HG03439 (cell line): ENCODE results near the gene PPIE.

Experiments used
- ATAC-seq: cut with Tn5 transposase; IDR thresholded peaks from one replicate; pipeline ENCODE4 v1.9.1; 2021; ENCODE audit warnings: mild to moderate bottlenecking, moderate library complexity; ENCODE audit not compliant: unreplicated experiment

PPIE gene

DNA sequence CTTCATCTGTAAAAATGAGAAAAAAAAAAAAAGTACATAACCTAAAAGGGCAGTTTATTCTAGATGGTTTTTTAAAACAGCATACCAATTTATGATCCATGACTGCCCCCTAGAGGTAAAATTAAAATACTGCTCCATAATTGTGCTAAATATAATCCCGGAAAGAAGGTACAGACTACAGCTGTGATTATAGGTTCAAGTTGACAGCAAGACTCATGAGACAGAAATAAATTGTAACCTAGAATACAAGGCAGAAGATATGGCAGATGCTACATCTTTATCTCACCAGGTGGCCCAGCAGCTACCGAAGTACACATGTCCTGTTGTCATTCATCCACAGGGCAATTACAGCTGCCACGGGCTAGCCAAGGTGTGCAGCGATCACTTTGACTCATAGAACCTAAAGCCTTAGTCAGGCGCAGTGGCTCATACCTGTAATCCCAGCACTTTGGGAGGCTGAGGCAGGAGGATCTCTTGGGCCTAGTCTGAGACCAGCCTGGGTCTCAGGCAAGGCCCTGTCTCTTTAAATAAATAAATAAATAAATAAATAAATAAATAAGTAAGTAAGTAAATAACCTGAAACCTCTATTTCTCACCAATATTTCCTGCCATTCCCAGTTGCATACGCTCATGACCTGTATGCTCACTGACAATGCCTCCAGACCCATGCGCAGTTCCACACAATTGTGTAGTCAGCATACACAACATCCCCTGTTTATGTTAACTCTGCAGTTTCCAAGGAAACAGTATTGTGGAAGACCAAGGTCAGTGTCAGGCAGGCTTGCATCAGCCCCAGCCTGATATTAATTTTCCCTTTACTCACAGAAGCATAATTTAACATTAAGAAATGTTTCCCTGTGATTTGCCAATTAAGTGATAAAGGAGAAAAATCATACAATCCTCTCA is 18.3 kb upstream of the PPIE start:
- no peak for ATAC-seq

DNA sequence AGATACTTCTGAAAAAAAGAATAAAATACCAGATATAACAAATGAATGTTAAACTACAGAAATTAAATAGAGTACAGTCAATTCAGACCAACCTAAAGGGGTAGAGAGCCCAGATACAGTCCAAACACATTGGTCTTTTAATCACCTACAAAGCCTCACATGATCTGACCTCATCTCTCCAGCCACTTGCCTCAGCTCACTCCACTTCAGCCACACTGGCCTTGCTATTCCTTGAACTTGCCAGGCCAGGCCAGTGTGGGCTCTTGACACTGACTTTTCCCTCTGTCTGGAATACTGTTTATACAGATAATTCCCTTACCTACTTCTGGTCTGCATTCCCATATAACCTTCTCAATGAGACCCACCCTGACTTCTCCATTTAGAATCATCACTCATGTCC is 17.0 kb upstream of the PPIE start:
- no peak for ATAC-seq

DNA sequence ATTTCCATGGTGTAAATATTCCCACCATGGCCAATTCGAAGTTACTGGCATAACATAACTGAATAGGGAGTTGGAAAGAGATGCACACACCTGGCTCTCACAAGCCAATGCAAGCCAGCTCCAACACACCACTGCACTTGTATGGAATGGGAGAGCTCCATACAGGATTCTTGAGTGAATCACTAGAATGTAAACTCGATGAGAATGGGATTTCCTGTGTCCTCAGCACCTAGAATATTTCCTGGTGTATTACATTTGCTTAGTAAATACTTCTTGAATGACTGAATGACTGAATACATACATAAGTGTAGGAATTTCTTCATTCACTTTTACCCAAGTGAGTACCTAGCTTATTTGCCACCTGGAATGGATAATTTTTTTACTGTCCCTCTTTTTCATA is 16.2 kb upstream of the PPIE start:
- no peak for ATAC-seq

DNA sequence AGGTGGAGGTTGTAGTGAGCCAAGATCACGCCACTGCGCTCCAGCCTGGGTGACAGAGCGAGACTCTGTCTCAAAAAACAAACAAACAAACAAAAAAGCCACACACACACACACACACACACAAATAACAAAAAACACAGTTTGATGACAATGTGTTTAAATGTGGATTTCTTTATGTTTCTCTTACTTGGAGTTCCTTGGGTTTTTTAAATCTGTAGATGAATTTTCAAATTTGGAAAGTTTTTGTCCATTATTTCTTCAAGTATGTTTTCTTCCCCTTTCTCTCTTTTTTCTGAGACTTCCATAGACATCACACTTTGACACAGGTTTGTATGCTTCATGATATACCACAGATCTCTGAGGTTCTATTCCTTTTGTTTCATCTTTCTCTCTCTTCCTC is 12.1 kb upstream of the PPIE start:
- no peak for ATAC-seq

DNA sequence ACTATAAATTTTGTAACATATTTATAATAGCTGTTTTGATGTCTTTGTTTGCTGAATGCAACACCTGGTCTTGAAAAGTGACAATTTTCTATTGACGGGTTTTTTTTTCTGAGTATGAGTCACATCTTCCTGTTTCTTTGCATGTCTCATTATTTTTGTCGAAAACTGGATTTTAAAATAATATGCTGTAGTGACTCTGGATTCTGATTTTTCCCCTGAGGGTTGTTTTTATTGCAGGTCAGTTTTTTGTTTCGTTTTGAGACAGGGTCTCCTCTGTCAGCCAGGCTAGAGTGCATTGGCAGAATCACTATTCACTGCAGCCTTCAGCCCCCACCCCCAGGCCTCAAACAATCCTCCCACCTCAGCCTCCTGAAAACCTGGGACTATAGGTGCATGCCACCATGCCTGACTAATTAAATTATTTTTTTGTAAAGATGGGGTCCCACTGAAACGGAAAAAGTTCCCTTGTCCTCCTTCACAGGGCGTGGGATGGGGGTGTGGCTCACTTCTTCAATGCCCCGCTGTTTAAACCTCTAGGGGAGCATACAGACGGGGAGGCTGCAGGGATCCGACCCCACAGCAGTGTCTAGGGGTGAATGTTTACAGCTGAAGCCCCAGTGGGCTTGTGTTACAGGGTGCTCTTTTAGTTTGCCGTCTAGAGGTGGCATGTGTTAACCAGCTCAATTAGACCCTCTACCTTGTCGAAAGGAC is 11.3 kb upstream of the PPIE start:
- no peak for ATAC-seq

DNA sequence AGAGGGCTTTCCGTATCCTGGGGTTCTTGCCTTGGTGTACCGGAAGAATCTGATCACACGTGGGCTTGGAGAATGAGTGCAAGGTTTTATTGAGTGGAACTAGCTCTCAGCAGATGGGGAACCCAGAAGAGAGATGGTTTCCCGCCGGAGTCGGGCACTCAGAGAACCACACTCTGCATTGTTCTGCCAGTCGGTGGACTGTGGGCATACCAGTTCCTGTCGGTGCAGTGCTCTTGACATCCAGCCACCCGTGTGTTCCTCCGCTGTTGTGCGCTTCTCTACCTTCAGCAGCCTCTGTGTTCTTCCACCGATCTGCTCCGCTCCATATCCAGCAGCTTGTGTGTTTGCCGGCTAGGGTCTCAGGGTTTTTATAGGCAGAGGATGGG is 10.8 kb upstream of the PPIE start:
- no peak for ATAC-seq

DNA sequence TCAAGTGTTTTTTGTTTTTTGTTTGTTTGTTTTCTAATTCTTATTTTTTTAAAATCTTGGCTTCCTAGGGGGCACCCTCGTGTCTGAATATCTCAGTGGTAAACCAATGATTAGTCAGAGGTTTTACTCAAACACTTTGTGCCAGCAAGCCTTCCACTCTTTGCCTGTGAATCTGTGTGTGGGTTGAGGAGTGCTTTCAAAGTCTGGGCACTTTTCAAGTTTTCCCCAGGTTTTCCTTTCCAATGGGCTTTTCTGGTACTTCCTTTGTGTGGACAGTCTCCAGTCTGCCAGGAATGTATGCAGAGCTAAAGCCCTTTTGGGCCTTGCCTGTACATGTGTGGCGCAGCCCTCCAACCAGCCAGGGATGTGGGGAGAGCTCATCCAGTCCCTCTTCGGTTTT is 9.7 kb upstream of the PPIE start:
- ATAC-seq, result no peak

DNA sequence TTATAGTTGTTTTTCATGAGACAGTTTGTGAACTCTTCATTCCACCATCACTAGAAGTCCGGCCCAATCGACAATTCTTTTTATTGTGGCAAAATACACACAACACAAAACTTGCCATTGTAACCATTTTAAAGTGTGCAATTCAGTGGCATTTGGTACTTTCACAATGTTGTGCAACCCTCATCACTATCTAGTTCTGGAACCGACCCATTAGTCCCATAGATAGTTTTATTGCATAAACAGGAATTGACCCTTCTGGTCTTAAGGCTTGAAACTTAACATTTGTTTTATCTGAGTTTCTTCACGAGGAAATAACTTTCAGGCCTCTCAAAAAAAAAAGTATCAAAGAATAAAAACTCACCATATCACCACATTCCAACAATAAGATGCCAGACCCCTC is 8.8 kb upstream of the PPIE start:
- no peak for ATAC-seq

DNA sequence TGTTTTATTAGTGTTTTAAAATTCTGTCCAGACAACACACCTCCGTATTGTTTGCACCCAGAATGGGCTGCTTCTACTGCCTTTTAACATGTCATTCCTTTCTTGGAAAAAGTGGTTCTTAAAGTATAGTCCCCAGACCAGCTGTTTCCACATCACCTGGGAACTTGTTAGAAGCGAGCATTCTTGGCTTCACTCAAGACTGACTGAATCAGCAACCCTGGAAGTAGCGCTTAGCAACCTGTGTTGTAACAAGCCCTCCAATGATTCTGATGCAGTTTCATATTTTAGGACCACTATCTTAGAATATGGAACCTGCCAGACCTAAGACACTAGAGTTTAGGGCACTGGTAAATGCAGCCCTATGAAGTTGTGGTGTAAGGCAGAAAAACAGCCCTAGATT is 6.0 kb upstream of the PPIE start:
- no peak for ATAC-seq

DNA sequence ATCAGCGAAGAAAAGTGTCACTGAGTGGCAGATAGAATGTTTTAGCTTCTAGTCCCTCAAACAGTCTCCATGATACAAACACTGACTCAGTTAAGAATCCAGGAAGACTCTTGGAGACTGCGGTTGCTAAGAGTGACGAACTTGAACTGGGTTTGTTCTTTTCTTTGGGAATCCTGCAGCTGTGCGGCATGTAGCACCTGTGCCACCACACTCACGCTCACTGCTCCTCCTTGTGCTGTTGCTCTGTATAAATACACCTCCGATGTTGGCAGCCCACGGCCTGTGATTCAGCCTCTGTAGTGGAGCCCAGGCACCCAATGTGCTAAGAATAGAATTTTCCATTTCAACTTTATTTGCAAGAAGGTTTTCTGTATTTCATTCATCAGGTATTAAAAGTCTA is 5.5 kb upstream of the PPIE start:
- no peak for ATAC-seq

DNA sequence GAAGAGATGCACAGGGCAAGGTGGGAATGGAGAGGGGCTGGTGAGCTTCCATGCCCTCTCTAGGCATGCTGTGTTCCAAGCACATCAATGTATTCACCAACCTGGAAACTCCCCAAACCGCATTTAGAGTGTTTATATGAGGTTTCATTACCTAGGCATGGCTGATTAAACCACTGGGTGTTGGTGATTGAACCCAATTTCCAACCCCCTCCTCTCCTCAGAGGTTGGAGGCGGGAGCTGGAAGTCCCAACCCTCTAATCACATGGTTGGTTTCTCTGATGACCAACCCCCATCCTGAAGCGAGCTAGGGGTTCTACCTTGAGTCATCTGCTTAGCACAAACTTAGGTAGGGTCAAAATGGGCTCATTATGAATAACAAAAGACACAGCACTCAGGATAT is 3.0 kb upstream of the PPIE start:
- ATAC-seq, result no peak

DNA sequence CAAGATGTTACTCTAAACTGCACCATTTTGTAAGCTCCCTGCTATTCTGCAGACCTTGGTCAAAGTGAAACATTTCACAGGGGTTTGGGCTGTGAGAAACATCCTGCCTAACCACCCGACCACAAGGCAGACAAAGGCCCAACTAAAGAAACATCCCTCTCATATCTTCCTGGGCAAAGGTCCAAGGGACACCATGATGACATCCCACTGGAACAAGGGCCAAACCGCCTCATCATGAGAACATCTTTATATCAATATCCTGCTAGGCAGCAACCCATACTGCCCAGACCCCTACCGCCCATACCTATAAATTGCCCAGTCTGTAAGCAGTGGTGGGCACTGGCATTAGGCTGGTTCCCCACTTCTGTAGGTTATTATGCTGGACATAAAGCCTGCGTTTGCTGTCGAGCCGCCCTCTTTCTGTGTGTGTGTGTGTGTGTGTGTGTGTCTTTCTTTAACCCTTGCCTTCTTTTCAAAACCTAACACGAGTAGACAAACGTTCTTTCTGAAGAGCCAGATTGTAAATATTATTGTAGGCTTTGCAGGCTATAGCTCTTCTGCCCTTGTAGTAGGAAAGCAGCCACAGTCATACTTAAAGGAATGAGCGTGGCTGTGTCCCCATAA is 1.0 kb upstream of the PPIE start:
- ATAC-seq, result no peak

DNA sequence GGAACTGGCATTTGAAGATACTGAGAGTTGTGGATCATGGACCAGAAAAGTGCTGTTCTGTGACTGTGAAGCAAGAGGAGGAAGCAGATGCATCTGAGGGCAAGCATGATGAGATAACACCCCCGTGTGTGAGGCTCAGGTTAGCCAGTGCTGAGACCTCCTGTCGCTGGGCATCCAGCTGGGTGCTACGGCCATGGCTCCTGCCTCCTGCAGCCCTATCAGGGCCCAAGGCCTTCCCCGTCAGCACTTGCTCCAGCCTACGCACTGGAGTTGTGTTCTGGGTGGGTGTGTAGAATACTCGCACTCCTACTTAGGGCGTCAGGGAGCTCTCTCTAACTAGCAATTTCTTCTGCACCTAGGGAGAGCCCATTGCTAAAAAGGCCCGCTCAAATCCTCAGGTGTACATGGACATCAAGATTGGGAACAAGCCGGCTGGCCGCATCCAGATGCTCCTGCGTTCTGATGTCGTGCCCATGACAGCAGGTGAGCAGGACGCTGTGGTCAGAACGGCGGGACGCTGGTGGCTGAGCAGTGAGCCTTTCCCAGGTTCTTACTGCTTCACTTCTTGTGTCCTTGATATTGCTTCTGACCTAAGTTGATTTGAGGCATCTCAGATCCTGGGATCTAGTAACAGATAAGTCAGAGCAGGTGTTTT is 6.5 kb downstream of the PPIE start:
- ATAC-seq, result no peak

DNA sequence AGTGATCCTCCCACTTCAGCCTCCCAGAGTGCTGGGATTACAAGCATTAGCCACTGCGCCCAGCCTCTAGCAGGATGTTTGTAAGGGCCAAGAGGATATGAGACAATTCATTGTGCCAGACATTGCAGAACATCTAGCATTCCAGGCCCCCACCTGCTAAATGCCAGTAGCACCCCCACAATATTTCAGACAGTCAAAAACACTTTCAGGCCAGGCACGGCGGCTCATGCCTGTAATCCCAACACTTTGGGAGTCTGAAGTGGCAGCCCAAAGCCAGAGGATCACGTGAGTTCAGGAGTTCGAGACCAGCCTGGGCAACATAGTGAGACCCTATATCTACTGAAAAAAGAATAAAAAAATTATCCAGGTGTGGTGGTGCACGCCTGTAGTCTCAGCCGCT is 12.9 kb downstream of the PPIE start:
- ATAC-seq, result no peak

DNA sequence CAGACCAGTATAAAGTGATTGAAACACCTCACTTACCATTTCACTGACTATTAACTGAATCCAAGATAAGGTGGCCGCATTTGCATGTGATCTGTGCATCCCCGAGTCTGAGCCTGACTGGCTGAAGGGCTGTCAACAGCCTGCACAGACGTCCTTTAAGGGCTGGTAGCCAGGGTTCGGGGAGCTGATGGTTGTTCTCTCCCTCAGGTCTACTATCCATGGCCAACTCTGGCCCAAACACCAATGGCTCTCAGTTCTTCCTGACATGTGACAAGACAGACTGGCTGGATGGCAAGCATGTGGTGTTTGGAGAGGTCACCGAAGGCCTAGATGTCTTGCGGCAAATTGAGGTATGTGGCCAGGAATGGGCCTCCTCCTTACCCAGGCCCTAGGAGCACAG is 14.0 kb downstream of the PPIE start:
- no peak for ATAC-seq

DNA sequence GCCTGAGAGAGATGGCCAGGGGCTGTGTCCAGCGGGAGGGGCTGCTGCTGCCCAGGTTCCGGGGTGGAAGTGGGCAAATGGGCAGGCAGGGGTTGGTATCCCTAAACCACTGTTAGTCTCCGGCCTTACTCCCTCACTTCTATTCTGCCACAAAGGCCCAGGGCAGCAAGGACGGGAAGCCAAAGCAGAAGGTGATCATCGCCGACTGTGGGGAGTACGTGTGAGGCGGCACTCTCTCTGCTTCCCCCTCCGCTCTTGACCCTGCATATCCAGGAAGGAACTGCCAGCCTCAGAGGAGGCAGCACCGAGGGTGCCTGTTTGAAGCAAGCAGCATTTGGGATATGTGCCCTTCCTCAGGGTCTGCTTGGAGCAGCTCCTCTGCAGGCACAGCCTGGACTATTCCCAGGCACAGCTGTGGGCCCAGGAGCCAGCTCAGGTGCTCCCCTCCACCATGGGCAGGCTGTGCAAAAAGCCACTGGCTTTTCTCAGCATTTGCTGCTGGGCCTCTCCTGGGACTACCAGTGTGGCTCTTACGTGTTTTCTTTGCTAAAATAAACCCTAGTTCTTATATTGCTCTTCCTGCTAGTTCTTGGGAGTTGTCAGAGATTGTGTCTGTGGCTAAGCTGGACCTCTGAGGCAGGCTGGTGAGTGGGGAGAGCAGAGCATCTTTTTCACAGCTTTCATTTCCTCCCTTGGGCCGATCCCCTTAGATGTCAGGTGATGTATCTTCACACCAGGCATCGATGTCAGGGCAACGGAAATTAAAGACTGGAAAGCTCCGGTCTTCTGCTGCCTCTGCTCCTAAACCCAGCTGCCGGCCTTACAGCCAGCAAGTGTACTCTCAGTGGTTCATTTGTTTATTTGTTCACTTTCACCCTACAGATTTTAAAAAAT is 14.7 kb downstream of the PPIE start:
- no peak for ATAC-seq

DNA sequence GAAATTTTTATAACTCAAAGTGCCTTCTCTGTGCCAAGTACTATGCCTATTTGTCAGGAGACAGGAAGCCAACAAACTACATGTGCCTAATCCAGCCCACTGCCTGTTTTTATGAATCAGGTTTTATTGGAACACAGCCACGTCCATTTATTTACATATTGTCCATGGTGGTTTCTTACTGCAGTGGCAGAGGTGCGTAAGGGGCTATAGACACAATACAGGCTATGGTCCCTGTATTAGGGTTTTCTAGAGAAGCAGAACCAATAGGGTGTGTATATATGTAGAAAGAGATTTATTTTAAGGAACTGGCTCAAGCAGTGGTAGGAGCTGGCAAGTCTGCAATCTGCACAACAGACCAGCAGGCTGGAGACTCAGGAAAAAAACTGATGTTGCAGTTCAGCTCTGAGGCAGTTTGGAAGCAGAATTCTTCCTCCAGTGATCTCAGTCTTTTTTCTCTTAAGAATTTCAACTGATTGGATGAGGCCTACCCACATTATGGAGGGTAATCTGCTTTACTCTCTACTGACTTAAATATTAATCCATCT is 15.4 kb downstream of the PPIE start:
- ATAC-seq, result no peak

DNA sequence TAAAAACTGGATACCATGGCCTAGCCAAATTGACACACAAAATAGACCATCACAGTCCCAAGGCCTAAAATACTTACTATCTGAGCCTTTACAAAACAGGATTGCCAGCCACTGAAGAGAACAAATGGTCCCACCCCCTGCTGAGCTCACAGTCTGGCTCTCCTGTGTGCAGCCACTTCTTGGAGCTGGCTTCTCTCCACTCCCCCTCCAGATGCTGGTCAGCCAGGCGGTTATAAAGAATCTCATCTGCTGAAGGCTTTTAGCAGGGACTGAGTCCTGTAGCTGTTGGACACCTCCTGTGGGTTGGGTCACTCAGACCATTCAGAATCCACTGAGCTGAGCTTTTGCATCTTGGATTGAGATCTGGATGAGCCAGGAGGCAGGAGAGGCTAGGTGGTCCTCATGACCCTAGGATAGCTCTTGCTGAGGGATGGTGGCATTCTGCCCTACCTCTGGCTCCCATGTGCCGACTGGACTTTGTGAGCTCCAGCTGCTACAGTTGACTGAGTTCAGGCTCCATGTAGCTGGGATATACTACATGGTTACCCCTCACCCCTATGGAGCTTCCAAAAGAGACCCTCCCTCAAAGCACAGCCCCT is 16.3 kb downstream of the PPIE start:
- ATAC-seq, result no peak

DNA sequence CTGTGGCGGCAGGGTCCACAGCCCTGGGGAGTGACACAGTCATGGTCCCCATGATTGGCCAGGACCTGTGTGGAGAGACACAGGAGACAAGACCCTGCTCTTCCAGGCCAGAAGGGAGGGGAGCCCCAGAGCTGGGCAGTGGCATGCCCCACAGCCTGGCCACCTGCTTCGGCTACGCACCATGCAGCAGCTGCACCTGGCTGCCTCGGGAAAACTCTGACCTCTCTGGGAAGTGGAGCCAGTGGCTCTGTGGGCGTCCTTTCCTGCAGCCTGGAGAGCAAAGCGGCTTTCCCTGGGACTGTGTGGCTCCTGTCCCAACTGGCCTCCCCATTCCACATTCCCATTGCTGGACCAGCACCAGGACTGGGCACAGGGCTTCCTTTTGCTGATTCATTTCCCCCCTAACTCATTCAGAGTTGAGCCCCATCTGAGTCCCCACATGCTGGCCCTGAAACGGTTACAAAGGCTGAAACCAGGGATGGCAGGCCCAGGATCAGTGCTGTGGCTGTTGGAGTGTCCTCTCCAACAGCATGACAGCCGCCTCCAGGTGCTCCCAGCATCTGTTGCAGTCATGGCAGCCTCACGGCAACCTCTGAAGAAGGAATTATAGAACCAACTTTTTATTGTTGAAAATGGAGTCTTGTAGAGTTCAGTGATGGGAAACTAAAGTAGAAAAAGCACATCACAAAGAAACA is 17.4 kb downstream of the PPIE start:
- ATAC-seq, result no peak
